Measurements from ENCODE around the gene UBASH3A. TPM values are rescaled to one million over a fixed set of nuclear protein-coding genes. Genes with fewer than 3 reads are reported as not detected.

The UBASH3A gene
- polyA plus RNA-seq, 3 donors: not detected

GRCh38 chr21:42435833-42436232 lies 32.1 kb downstream of the UBASH3A start:
- Mint-ChIP-seq H3K4me3 (no peak overlapping the region), H3K4me1 (peaks cover 8% of the 10 kb centered on the region), H3K36me3 (no peaks in the 10 kb centered on the region), H3K9me3 (peaks cover 0 to 15% (median 10%) of the 10 kb centered on the region in 7 donors), H3K27ac (no peak overlapping the region), H3K27me3 (ENCODE audit: low read depth in 3 of 3) (peaks cover 0 to 2% (median 0%) of the 10 kb centered on the region in 3 donors)
- H3K4me3 ChIP-seq (replicated peaks in 1 of 3; ENCODE audit: low read depth in 2 of 3, low read length in 3 of 3): no peak overlapping the region
- TF ChIP-seq CTCF (IDR thresholded peaks at IDR 0.05): no peak
- no peak overlapping the region for H3K9ac ChIP-seq (ENCODE audit: insufficient read depth, low read length, poor library complexity, severe bottlenecking)
- peaks cover 5 to 6% of the 10 kb centered on the region in 2 donors for H3K4me1 ChIP-seq (ENCODE audit: control insufficient read depth in 1 of 2, insufficient read depth in 2 of 2, low read length in 2 of 2)
- no peak for DNase-seq
- no peaks in the 10 kb centered on the region for H3K9me3 ChIP-seq (replicated peaks in 1 of 2; ENCODE audit: control insufficient read depth in 1 of 2, insufficient read depth in 1 of 2, low read length in 2 of 2)
- no peaks in the 10 kb centered on the region for H3K27me3 ChIP-seq (ENCODE audit: control insufficient read depth in 2 of 2, insufficient read depth in 2 of 2, low read length in 2 of 2)
- intact Hi-C loops (cut with micrococcal nuclease): no loop called here
- H3K27ac ChIP-seq (ENCODE audit: low read depth in 1 of 2, low read length in 2 of 2): no peak overlapping the region
- no peaks in the 10 kb centered on the region for H3K36me3 ChIP-seq (replicated peaks in 1 of 2; ENCODE audit: control insufficient read depth in 1 of 2, insufficient read depth in 2 of 2, low read length in 2 of 2)
- no peaks in the 10 kb centered on the region for H3K79me2 ChIP-seq (ENCODE audit: insufficient read depth, low read length)
- H4K20me1 ChIP-seq (ENCODE audit: insufficient read depth, low read length): no peaks in the 10 kb centered on the region
- no peak overlapping the region for H3K4me2 ChIP-seq (replicated peaks; ENCODE audit: extremely low read depth, low read length, poor library complexity, severe bottlenecking)
- H2AFZ ChIP-seq (ENCODE audit: insufficient read depth, low read depth, low read length, poor library complexity, severe bottlenecking): no peak overlapping the region

GRCh38 chr21:42436914-42437313 lies 33.2 kb downstream of the UBASH3A start:
- no peaks in the 10 kb centered on the region for H3K36me3 Mint-ChIP-seq
- peaks cover 0 to under 1% (median 0%) of the 10 kb centered on the region in 3 donors for H3K27me3 Mint-ChIP-seq (ENCODE audit: low read depth in 3 of 3)
- no peak overlapping the region for H3K4me3 Mint-ChIP-seq
- DNase-seq: no peak
- Histone ChIP-seq H3K4me2 (replicated peaks; ENCODE audit: extremely low read depth, low read length, poor library complexity, severe bottlenecking) (no peak overlapping the region), H4K20me1 (ENCODE audit: insufficient read depth, low read length) (no peaks in the 10 kb centered on the region), H3K36me3 (replicated peaks in 1 of 2; ENCODE audit: control insufficient read depth in 1 of 2, insufficient read depth in 2 of 2, low read length in 2 of 2) (no peaks in the 10 kb centered on the region), H3K27ac (ENCODE audit: low read depth in 1 of 2, low read length in 2 of 2) (no peak overlapping the region), H3K4me1 (ENCODE audit: control insufficient read depth in 1 of 2, insufficient read depth in 2 of 2, low read length in 2 of 2) (no peaks in the 10 kb centered on the region), H3K9ac (ENCODE audit: insufficient read depth, low read length, poor library complexity, severe bottlenecking) (no peak overlapping the region), H3K4me3 (replicated peaks in 1 of 3; ENCODE audit: low read depth in 2 of 3, low read length in 3 of 3) (no peak overlapping the region), H3K27me3 (ENCODE audit: control insufficient read depth in 2 of 2, insufficient read depth in 2 of 2, low read length in 2 of 2) (no peaks in the 10 kb centered on the region), H3K79me2 (ENCODE audit: insufficient read depth, low read length) (no peaks in the 10 kb centered on the region), H3K9me3 (replicated peaks in 1 of 2; ENCODE audit: control insufficient read depth in 1 of 2, insufficient read depth in 1 of 2, low read length in 2 of 2) (no peaks in the 10 kb centered on the region), H2AFZ (ENCODE audit: insufficient read depth, low read depth, low read length, poor library complexity, severe bottlenecking) (no peak overlapping the region)
- peaks cover 0 to 13% (median 10%) of the 10 kb centered on the region in 7 donors for H3K9me3 Mint-ChIP-seq
- peak overlapping the region in 1 of 7 donors; percentile 42 for H3K27ac Mint-ChIP-seq
- TF ChIP-seq CTCF (IDR thresholded peaks at IDR 0.05): no peak
- intact Hi-C loops (cut with micrococcal nuclease): no loop called here
- peaks cover 2% of the 10 kb centered on the region for H3K4me1 Mint-ChIP-seq
